ENCODE results near the gene SHE. TPM values are rescaled to one million over a fixed set of nuclear protein-coding genes. Genes with fewer than 3 reads are reported as not detected.

SHE gene
- total and polyA plus RNA-seq, 4 donors = 3.1 to 7.5 (median 4.7) TPM

- H3K9ac ChIP-seq (ENCODE audit: low read depth in 1 of 2, low read length in 2 of 2) = no peak overlapping the region
Measured at GRCh38 chr1:154497026-154497806, 5.0 kb downstream of the SHE start.

More at GRCh38 chr1:154497026-154497806, 5.0 kb downstream of the SHE start:
- DNase-seq (ENCODE audit: low spot score) = peak; percentile 48
- peak; percentile 27 for TF ChIP-seq FOXA2 (IDR thresholded peaks at IDR 0.05)
- peak; percentile 42 to 56 for TF ChIP-seq RAD21 (IDR thresholded peaks at IDR 0.05)
- peak; percentile 98 for TF ChIP-seq SP1 (IDR thresholded peaks at IDR 0.05)
- TF ChIP-seq ZBTB33 (IDR thresholded peaks at IDR 0.05) = peak; percentile 48
- TF ChIP-seq FOXA1 (IDR thresholded peaks at IDR 0.05) = peak; percentile 14
- peak; percentile 67 for TF ChIP-seq REST (IDR thresholded peaks at IDR 0.05)
- peak in 1 of 2 donors; percentile 65 for TF ChIP-seq EGR1 (IDR thresholded peaks at IDR 0.05; ENCODE audit: low read depth in 2 of 2)
- peak; percentile 96 to 98 for TF ChIP-seq RXRA (IDR thresholded peaks at IDR 0.05)
- peak; percentile 47 for TF ChIP-seq TAF1 (conservative IDR thresholded peaks at IDR 0.05)
- TF ChIP-seq HNF4A (conservative IDR thresholded peaks at IDR 0.05) = peak; percentile 97
- peak; percentile 90 for TF ChIP-seq MAX (IDR thresholded peaks at IDR 0.05)
- peak in 1 of 2 donors; percentile 72 for TF ChIP-seq GABPA (IDR thresholded peaks at IDR 0.05 in 1 of 2, conservative IDR thresholded peaks at IDR 0.05 in 1 of 2)
- TF ChIP-seq ATF3 (IDR thresholded peaks at IDR 0.05) = no peak
- peak; percentile 92 for TF ChIP-seq HNF4G (IDR thresholded peaks at IDR 0.05)
- peak; percentile 100 for TF ChIP-seq NR2F2 (IDR thresholded peaks at IDR 0.05)
- TF ChIP-seq CTCF (IDR thresholded peaks at IDR 0.05; ENCODE audit: low read depth, low read length, missing input control) = no peak
- peak; percentile 68 to 79 for TF ChIP-seq JUND (IDR thresholded peaks at IDR 0.05)
- peak; percentile 63 for TF ChIP-seq YY1 (IDR thresholded peaks at IDR 0.05)
- H3K27me3 ChIP-seq (ENCODE audit: control insufficient read depth in 4 of 4, insufficient read depth in 4 of 4, low read length in 3 of 4) = no peaks in the 10 kb centered on the region
- H3K27ac ChIP-seq (ENCODE audit: low read depth in 1 of 2, low read length in 2 of 2) = peak overlapping the region; percentile 57 to 64
- H3K36me3 ChIP-seq (ENCODE audit: control insufficient read depth in 4 of 4, insufficient read depth in 3 of 4, low read depth in 1 of 4, low read length in 3 of 4) = peaks cover 0 to 2% (median 0%) of the 10 kb centered on the region in 4 donors
- no peaks in the 10 kb centered on the region for H3K9me3 ChIP-seq (ENCODE audit: control insufficient read depth in 4 of 4, low read length in 3 of 4)
- whole genome bisulfite sequencing = 32% methylated on average over 5 of the region's 5 CpGs
- no peak overlapping the region for H3K4me3 ChIP-seq (ENCODE audit: low read depth in 1 of 3, low read length in 3 of 3)
- peaks cover 6 to 26% (median 18%) of the 10 kb centered on the region in 4 donors for H3K4me1 ChIP-seq (ENCODE audit: control insufficient read depth in 4 of 4, insufficient read depth in 4 of 4, low read length in 3 of 4)

Measured in liver (tissue), 9 donors.